ENCODE results near the gene PKNOX1. TPM values are rescaled to one million over a fixed set of nuclear protein-coding genes. Genes with fewer than 3 reads are reported as not detected.

PKNOX1 gene
- total and polyA plus RNA-seq, 9 of the 15 experiments (the other 6 are each of a cell fraction or from before 2014, with no cell fraction given), result 8.8 to 25.9 (median 13.2) TPM

DNA sequence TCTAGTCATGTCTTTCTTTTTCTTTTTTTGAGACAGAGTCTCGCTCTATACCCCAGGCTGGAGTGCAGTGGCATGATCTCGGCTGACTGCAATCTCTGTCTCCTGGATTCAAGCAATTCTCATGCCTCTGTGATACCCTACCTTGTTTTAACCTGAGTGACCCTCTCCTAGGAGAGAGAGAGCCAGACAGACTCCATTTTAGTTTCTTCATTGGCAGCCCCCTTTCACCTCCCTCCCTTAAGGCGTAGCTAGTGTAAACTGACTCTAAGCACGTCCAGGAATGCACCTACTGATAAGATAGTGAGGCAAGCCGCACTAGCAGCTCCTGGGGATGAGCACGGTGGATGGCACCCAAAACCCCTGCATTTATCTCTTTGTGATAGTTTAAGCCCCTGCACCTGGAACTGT, 5.2 kb upstream of the PKNOX1 start (continued):
- TF ChIP-seq, protein P1, sequence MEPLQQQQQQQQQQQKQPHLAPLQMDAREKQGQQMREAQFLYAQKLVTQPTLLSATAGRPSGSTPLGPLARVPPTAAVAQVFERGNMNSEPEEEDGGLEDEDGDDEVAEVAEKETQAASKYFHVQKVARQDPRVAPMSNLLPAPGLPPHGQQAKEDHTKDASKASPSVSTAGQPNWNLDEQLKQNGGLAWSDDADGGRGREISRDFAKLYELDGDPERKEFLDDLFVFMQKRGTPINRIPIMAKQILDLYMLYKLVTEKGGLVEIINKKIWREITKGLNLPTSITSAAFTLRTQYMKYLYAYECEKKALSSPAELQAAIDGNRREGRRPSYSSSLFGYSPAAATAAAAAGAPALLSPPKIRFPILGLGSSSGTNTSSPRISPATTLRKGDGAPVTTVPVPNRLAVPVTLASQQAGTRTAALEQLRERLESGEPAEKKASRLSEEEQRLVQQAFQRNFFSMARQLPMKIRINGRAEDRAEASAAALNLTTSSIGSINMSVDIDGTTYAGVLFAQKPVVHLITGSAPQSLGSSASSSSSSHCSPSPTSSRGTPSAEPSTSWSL (CRISPR knock-in tag; IDR thresholded peaks at IDR 0.05; ENCODE audit: borderline replicate concordance), result peak; percentile 50; the same call in 1 of the 2 replicates
- TF ChIP-seq ZC3H8 (IDR thresholded peaks at IDR 0.05) (no peak), DNMT1 (IDR thresholded peaks at IDR 0.05) (no peak), BCL6 (CRISPR knock-in tag; IDR thresholded peaks at IDR 0.05) (no peak), RFX7 (CRISPR knock-in tag; IDR thresholded peaks at IDR 0.05) (no peak), CHD2 (IDR thresholded peaks at IDR 0.05; ENCODE audit: low read depth, low read length) (no peak), MXI1 (IDR thresholded peaks at IDR 0.05; ENCODE audit: low read depth, low read length) (no peak), NR2C2 (CRISPR knock-in tag; IDR thresholded peaks at IDR 0.05) (no peak), NR2C2 (tag; IDR thresholded peaks at IDR 0.05) (no peak), YY1 (IDR thresholded peaks at IDR 0.05; ENCODE audit: borderline replicate concordance in 1 of 3, control insufficient read depth in 1 of 3, extremely low read depth in 1 of 3, insufficient read depth in 3 of 3, insufficient read length in 1 of 3, insufficient replicate concordance in 2 of 3, low read depth in 1 of 3, low read length in 2 of 3) (peak in 1 of 3 experiments; percentile 10), NCOA4 (IDR thresholded peaks at IDR 0.05; ENCODE audit: partially characterized antibody) (no peak), ATF7 (IDR thresholded peaks at IDR 0.05) (0 out of 2 replicates have a peak, but pooled peaks have one; percentile 7), SMAD2 (IDR thresholded peaks at IDR 0.05; ENCODE audit: low read depth, low read length) (no peak), CEBPB (tag; IDR thresholded peaks at IDR 0.05) (no peak), ZNF324 (CRISPR knock-in tag; IDR thresholded peaks at IDR 0.05) (no peak), ZNF644 (tag; IDR thresholded peaks at IDR 0.05; ENCODE audit: low read depth) (no peak), ZNF384 (IDR thresholded peaks at IDR 0.05; ENCODE audit: low read depth, low read length) (no peak), TEAD1 (CRISPR knock-in tag; IDR thresholded peaks at IDR 0.05) (peak; percentile 37 to 83; a peak in 2 of 4 replicates), ZNF239 (CRISPR knock-in tag; IDR thresholded peaks at IDR 0.05) (no peak), KAT8 (IDR thresholded peaks at IDR 0.05; ENCODE audit: low read depth) (no peak), SIN3A (IDR thresholded peaks at IDR 0.05; ENCODE audit: borderline replicate concordance in 2 of 2, control insufficient read depth in 1 of 2, low read depth in 2 of 2, low read length in 2 of 2) (no peak), RBM14 (IDR thresholded peaks at IDR 0.05; ENCODE audit: borderline replicate concordance, insufficient read depth, low read depth, low read length) (no peak), TRIM24 (IDR thresholded peaks at IDR 0.05) (no peak), PTTG1 (tag; IDR thresholded peaks at IDR 0.05; ENCODE audit: low read depth) (peak; percentile 69), ASH1L (IDR thresholded peaks at IDR 0.05; ENCODE audit: borderline replicate concordance, low read depth, partially characterized antibody) (no peak), ZEB2 (IDR thresholded peaks at IDR 0.05) (peak; percentile 56; the same call in 1 of the 2 replicates), MAFF (IDR thresholded peaks at IDR 0.05; ENCODE audit: low read length) (no peak), BACH1 (tag; IDR thresholded peaks at IDR 0.05) (no peak), ZNF699 (CRISPR knock-in tag; IDR thresholded peaks at IDR 0.05; ENCODE audit: insufficient replicate concordance) (no peak), MCM5 (IDR thresholded peaks at IDR 0.05; ENCODE audit: low read depth) (no peak)
- TF ChIP-seq, protein P2, sequence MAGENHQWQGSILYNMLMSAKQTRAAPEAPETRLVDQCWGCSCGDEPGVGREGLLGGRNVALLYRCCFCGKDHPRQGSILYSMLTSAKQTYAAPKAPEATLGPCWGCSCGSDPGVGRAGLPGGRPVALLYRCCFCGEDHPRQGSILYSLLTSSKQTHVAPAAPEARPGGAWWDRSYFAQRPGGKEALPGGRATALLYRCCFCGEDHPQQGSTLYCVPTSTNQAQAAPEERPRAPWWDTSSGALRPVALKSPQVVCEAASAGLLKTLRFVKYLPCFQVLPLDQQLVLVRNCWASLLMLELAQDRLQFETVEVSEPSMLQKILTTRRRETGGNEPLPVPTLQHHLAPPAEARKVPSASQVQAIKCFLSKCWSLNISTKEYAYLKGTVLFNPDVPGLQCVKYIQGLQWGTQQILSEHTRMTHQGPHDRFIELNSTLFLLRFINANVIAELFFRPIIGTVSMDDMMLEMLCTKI (IDR thresholded peaks at IDR 0.05; ENCODE audit: partially characterized antibody), result no peak

All from K562 (cell line).